PC-9 (cell line): Measurements from ENCODE around the gene PCED1B.

Experiments
- CTCF ChIP-seq: fragments of 200-600 bp; sonication (generic); conservative IDR thresholded peaks from 2 replicates; pipeline ENCODE4 v1.6.1; 2017; ENCODE audit warnings: mixed run types, antibody characterized with exemption, mild to moderate bottlenecking, moderate library complexity
- EZH2 ChIP-seq: fragments of 200-600 bp; sonication (generic); IDR thresholded peaks from 2 replicates; pipeline ENCODE4 v1.8.0; 2017; ENCODE audit warnings: antibody characterized with exemption, low read depth

DNA sequence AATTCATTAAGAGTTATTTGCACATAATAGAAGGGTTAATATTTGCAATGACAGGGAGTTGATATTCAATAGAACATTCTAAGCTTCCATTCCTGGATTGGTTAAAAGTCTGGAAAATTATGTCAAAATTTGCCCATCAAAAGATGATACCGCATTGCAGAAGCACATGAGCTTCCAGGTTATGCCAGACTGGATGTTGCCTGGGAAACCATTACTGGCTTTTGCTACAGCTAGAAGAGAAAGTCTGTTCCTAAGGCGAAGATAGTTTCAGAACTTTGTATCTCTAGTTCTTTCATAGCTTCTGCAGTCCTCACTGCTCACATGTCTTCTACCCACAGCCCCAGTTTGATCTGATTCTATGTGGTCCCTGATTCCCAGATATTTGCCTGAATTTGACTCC is 122.8 kb downstream of the PCED1B start:
- no peak for TF ChIP-seq CTCF
- TF ChIP-seq EZH2, result no peak
